Astrocyte (in vitro differentiated cells and primary cell): ENCODE results near the gene MOB1A.

Source experiments
- EZH2 ChIP-seq: IDR thresholded peaks from 2 replicates; pipeline ENCODE4 v1.6.1; 2012; ENCODE audit warnings: mild to moderate bottlenecking, low read length, inconsistent platforms; ENCODE audit not compliant: insufficient read depth
- TF ChIP-seq, protein P1 (sequence below): IDR thresholded peaks from 2 replicates; pipeline ENCODE4 v1.5.1; 2011; ENCODE audit warnings: low read depth, mild to moderate bottlenecking, inconsistent platforms, low read length, moderate library complexity; ENCODE audit not compliant: insufficient read depth

DNA sequence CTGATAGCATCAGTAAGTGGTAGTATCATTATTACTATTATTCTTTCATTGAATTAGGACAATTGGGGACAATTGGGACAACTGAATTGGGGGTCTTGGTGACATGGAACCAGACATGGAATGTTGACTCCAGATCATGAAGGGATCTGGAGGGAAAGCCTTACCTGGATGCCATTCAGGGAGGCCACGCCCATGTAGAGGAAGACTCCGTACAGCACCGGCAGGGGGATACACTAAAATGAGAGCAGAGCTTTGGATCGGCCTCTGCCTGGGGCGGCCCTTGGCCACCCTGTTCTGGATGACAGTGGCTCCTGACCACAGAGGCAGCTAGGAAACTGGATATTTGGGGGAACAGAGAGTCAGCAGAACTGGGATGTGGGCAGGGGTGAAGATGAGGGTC, 49.0 kb upstream of the MOB1A start:
- TF ChIP-seq EZH2, result no peak
- TF ChIP-seq, protein P1, sequence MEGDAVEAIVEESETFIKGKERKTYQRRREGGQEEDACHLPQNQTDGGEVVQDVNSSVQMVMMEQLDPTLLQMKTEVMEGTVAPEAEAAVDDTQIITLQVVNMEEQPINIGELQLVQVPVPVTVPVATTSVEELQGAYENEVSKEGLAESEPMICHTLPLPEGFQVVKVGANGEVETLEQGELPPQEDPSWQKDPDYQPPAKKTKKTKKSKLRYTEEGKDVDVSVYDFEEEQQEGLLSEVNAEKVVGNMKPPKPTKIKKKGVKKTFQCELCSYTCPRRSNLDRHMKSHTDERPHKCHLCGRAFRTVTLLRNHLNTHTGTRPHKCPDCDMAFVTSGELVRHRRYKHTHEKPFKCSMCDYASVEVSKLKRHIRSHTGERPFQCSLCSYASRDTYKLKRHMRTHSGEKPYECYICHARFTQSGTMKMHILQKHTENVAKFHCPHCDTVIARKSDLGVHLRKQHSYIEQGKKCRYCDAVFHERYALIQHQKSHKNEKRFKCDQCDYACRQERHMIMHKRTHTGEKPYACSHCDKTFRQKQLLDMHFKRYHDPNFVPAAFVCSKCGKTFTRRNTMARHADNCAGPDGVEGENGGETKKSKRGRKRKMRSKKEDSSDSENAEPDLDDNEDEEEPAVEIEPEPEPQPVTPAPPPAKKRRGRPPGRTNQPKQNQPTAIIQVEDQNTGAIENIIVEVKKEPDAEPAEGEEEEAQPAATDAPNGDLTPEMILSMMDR, result no peak
